HCT116 (cell line): ENCODE measurements around the gene ADCK1. TPM values are rescaled to one million over a fixed set of nuclear protein-coding genes. Genes with fewer than 3 reads are reported as not detected.

Experiments used
- ATAC-seq: fragments of 200-7000 bp; cut with Tn5 transposase; 2 replicates; pipeline ENCODE4 v1.9.1; 2020; ENCODE audit warnings: mild to moderate bottlenecking, moderate library complexity
- BruUV-seq: library from RNA; stranded (reverse); fragments of 400-500 nt; replicated peaks from 2 replicates; lab custom pipeline; 2021; lab: Mats Ljungman, UMichigan
- CTCF ChIA-PET: fragments of 300-600 bp; sonication (Branson Sonifier 250); formaldehyde crosslinking; loops from one replicate; lab custom pipeline; 2021; ENCODE audit warnings: antibody characterized with exemption; lab: Charles Lee
- POLR2A ChIA-PET: fragments of 300-600, 350-600 bp; sonication (Branson Sonifier 250); formaldehyde crosslinking; loops from one replicate; lab custom pipeline; 2021; ENCODE audit warnings: antibody characterized with exemption; lab: Charles Lee
- RAD21 ChIA-PET, 2 experiments: fragments of 300-600 bp; sonication (Branson Sonifier 250); formaldehyde crosslinking; loops; one replicate each; lab custom pipeline; 2023; ENCODE audit warnings: low total read pairs in 2 of 2; ENCODE audit not compliant: uncharacterized antibody in 2 of 2, unreplicated experiment in 2 of 2, low non-redundant PET in 1 of 2; lab: Charles Lee
- DNase-seq: peaks from one replicate; pipeline ENCODE4 v3.0.0-alpha.2; 2010; ENCODE audit warnings: low read depth, low spot score
- H2AFZ ChIP-seq: fragments of 200-600 bp; shearing (Covaris generic), sonication (generic); 2 replicates; pipeline ENCODE4 v1.6.1; 2017; ENCODE audit warnings: low read depth, mixed run types, mixed read lengths, antibody characterized with exemption, low read length; ENCODE audit not compliant: poor library complexity, severe bottlenecking
- H3K27ac ChIP-seq: 2 replicates; pipeline ENCODE4 v1.5.1; 2012; ENCODE audit warnings: low read depth, low read length
- H3K27me3 ChIP-seq: fragments of 200-600 bp; sonication (generic); 2 replicates; pipeline ENCODE4 v1.6.1; 2016; ENCODE audit warnings: mixed run types, low read length, mixed read lengths; ENCODE audit not compliant: insufficient read depth
- H3K36me3 ChIP-seq, 2 experiments: fragments of 200-500 bp in 1 of 2; fragments of 200-600 bp in 1 of 2; sonication (Bioruptor generic) in 1 of 2; sonication (generic) in 1 of 2; 2 replicates each; pipeline versions ENCODE4 v1.5.1 to v1.6.1; 2014 to 2016; ENCODE audit warnings: low read length in 2 of 2, inconsistent platforms in 1 of 2, mixed read lengths in 1 of 2, mixed run types in 1 of 2; ENCODE audit not compliant: insufficient read depth in 2 of 2, control insufficient read depth in 1 of 2
- H3K4me1 ChIP-seq, 2 experiments: fragments of 200-600 bp in 1 of 2; sonication (generic) in 1 of 2; 2 replicates each; pipeline versions ENCODE4 v1.5.1 to v1.6.1; 2012 to 2017; ENCODE audit warnings: low read length in 2 of 2, inconsistent platforms in 1 of 2, mild to moderate bottlenecking in 1 of 2, mixed read lengths in 1 of 2, mixed run types in 1 of 2, moderate library complexity in 1 of 2; ENCODE audit not compliant: insufficient read depth in 2 of 2, control insufficient read depth in 1 of 2
- H3K4me2 ChIP-seq: fragments of 200-600 bp; sonication (generic); 2 replicates; pipeline ENCODE4 v1.6.1; 2017; ENCODE audit warnings: mixed run types, low read length, mixed read lengths
- H3K4me3 ChIP-seq, 2 experiments: fragments of 200-600 bp in 1 of 2; sonication (generic) in 1 of 2; replicated peaks in 1 of 2; 2 replicates each; pipeline ENCODE4 v1.5.1; 2011 to 2016; ENCODE audit warnings: low read length in 2 of 2, control low read depth in 1 of 2, low read depth in 1 of 2, mild to moderate bottlenecking in 1 of 2, mixed read lengths in 1 of 2, mixed run types in 1 of 2
- H3K79me2 ChIP-seq: fragments of 200-600 bp; sonication (generic); 2 replicates; pipeline ENCODE4 v1.6.1; 2017; ENCODE audit warnings: mild to moderate bottlenecking, mixed run types, low read length, moderate library complexity, mixed read lengths; ENCODE audit not compliant: insufficient read depth
- H3K9ac ChIP-seq: fragments of 200-600 bp; sonication (generic); 2 replicates; pipeline ENCODE4 v1.6.1; 2016; ENCODE audit warnings: low read length, mixed read lengths
- H3K9me2 ChIP-seq: fragments of 200-600 bp; sonication (generic), shearing (Covaris generic); 2 replicates; pipeline ENCODE4 v1.6.1; 2017; ENCODE audit warnings: mixed run types, mild to moderate bottlenecking, moderate library complexity; ENCODE audit not compliant: insufficient read depth
- H3K9me3 ChIP-seq, 2 experiments: fragments of 200-500 bp in 1 of 2; fragments of 200-600 bp in 1 of 2; sonication (Bioruptor generic) in 1 of 2; sonication (generic) in 1 of 2; 2 replicates each; pipeline ENCODE4 v1.6.1; 2014 to 2017; ENCODE audit warnings: low read length in 2 of 2, mixed read lengths in 2 of 2, inconsistent platforms in 1 of 2, low read depth in 1 of 2, mild to moderate bottlenecking in 1 of 2, mixed run types in 1 of 2, moderate library complexity in 1 of 2; ENCODE audit not compliant: control insufficient read depth in 1 of 2, insufficient read depth in 1 of 2
- H4K20me1 ChIP-seq: fragments of 200-600 bp; sonication (generic), shearing (Covaris generic); 2 replicates; pipeline ENCODE4 v1.6.1; 2017; ENCODE audit warnings: mixed run types, mild to moderate bottlenecking, moderate library complexity; ENCODE audit not compliant: insufficient read depth
- ATF3 ChIP-seq: IDR thresholded peaks from 2 replicates; pipeline ENCODE4 v1.6.1; 2012
- CBX3 ChIP-seq: IDR thresholded peaks from 2 replicates; pipeline ENCODE4 v1.6.1; 2012; ENCODE audit warnings: low read depth
- CEBPB ChIP-seq: IDR thresholded peaks from 2 replicates; pipeline ENCODE4 v1.6.1; 2012; ENCODE audit warnings: low read depth
- EGR1 ChIP-seq: IDR thresholded peaks from 2 replicates; pipeline ENCODE4 v1.6.1; 2012; ENCODE audit warnings: low read depth
- ELF1 ChIP-seq: IDR thresholded peaks from 2 replicates; pipeline ENCODE4 v1.6.1; 2012; ENCODE audit warnings: low read depth, borderline replicate concordance
- EZH2phosphoT487 ChIP-seq: fragments of 200-600 bp; IDR thresholded peaks from 2 replicates; pipeline ENCODE4 v1.6.1; 2018; ENCODE audit warnings: antibody characterized with exemption, borderline replicate concordance
- JUND ChIP-seq: IDR thresholded peaks from 2 replicates; pipeline ENCODE4 v1.6.1; 2012
- POLR2AphosphoS5 ChIP-seq: IDR thresholded peaks from 2 replicates; pipeline ENCODE4 v1.6.1; 2011; ENCODE audit warnings: mild to moderate bottlenecking, low read depth, low read length, moderate library complexity
- RAD21 ChIP-seq: IDR thresholded peaks from 2 replicates; pipeline ENCODE4 v1.6.1; 2012; ENCODE audit warnings: low read depth, mild to moderate bottlenecking
- REST ChIP-seq: IDR thresholded peaks from 2 replicates; pipeline ENCODE4 v1.6.1; 2012; ENCODE audit warnings: low read depth
- SP1 ChIP-seq: IDR thresholded peaks from 2 replicates; pipeline ENCODE4 v1.6.1; 2012; ENCODE audit warnings: low read depth
- SRF ChIP-seq: IDR thresholded peaks from 2 replicates; pipeline ENCODE4 v1.6.1; 2012; ENCODE audit warnings: low read depth
- ZNF274 ChIP-seq: fragments of 200-500 bp; sonication (Bioruptor generic); IDR thresholded peaks from 2 replicates; pipeline ENCODE4 v1.6.1; 2014; ENCODE audit warnings: mild to moderate bottlenecking, low read depth, low read length, inconsistent platforms
- intact Hi-C: fragments of 100-400 bp; cut with micrococcal nuclease; formaldehyde crosslinking; loops from 2 replicates; pipeline ENCODE4 v1.10.0; 2022
- total RNA-seq: library from RNA; stranded (reverse); gene quantifications from one replicate; pipeline ENCODE4 v1.2.1, GENCODE V29; 2021; ENCODE audit not compliant: unreplicated experiment

ADCK1 gene
- total RNA-seq, 1 experiment from 2014 or later = 6.0 TPM

GRCh38 chr14:77837926-77838325 lies 38.0 kb downstream of the ADCK1 start:
- Histone ChIP-seq H3K9ac (no peak overlapping the region), H3K27me3 (no peaks in the 10 kb centered on the region), H3K79me2 (no peaks in the 10 kb centered on the region), H3K4me1 (no peaks in the 10 kb centered on the region)
- POLR2A ChIA-PET = no interaction called here
- TF ChIP-seq REST = no peak
- no peak for TF ChIP-seq EGR1
- no peak for TF ChIP-seq JUND
- TF ChIP-seq SP1 = no peak
- TF ChIP-seq CEBPB = no peak
- TF ChIP-seq SRF = no peak
- no peak for TF ChIP-seq ATF3
- no peak for TF ChIP-seq ZNF274
- no peak for TF ChIP-seq EZH2phosphoT487
- TF ChIP-seq POLR2AphosphoS5 = no peak
- TF ChIP-seq RAD21 = no peak
- no peak for TF ChIP-seq CBX3
- TF ChIP-seq ELF1 = no peak
- TF ChIP-seq, all 23 proteins: peak for 0
- intact Hi-C loops = no loop called here
- BruUV-seq = no TSS peak
- Histone ChIP-seq H3K4me2 (no peak overlapping the region), H3K4me3 (no peak overlapping the region), H3K9me2 (no peaks in the 10 kb centered on the region), H2AFZ (no peak overlapping the region), H3K27ac (no peak overlapping the region), H3K36me3 (no peaks in the 10 kb centered on the region), H4K20me1 (no peaks in the 10 kb centered on the region), H3K9me3 (no peaks in the 10 kb centered on the region)
- ATAC-seq (no peak), DNase-seq (no peak)
- RAD21 ChIA-PET = no interaction called here
- CTCF ChIA-PET = no interaction called here
